DMS53 treated with DMSO at 0.1 percent for 48 hours (cell line): Measurements from ENCODE around the gene TRIM31.

Experiments
- DNase-seq: peaks from one replicate; lab custom pipeline; 2025; ENCODE audit not compliant: unreplicated experiment; lab: John Stamatoyannopoulos, UW

The TRIM31 gene, protein sequence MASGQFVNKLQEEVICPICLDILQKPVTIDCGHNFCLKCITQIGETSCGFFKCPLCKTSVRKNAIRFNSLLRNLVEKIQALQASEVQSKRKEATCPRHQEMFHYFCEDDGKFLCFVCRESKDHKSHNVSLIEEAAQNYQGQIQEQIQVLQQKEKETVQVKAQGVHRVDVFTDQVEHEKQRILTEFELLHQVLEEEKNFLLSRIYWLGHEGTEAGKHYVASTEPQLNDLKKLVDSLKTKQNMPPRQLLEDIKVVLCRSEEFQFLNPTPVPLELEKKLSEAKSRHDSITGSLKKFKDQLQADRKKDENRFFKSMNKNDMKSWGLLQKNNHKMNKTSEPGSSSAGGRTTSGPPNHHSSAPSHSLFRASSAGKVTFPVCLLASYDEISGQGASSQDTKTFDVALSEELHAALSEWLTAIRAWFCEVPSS

DNA sequence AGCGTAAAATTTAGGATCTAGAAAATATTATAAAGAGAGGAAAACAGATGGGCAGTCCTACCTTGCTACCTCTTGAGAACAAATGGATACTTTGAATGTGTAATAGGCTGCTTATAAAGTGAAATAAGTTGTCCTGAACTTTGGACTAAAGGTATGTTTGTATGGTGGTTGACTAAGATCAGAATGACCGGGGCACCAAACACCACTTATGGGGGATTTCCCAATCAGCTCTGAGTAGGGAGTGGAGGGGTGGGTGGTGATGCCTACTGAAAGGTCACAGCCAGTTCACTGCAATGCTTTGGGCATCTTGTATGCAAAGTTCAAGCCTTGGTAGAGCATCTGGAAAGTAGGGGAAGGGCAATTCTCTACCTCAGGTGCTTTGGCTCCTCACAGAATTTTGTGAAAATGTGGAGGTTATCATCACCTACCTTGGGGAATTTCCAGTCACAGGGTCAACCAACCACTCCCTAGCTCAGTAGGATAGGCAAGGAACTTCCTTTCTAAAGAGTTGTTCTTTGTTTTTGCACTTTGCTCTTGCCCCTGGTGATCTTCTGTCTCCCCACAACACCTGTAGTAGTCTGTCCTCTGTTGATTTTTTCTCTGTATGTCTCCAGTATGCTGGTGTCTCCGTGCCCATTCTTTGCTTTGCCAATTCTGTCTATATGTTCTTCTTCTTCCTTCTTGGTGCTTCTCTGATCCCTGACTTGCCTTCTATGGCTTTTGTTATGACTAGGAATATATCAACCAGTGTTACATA, at the start of gene TRIM31:
Gene TRIM31 (minus strand): TSS at position 88 of the 757 bp plus-strand sequence. CDS start 285 bp downstream, outside the sequence.
- DNase-seq: no peak

DNA sequence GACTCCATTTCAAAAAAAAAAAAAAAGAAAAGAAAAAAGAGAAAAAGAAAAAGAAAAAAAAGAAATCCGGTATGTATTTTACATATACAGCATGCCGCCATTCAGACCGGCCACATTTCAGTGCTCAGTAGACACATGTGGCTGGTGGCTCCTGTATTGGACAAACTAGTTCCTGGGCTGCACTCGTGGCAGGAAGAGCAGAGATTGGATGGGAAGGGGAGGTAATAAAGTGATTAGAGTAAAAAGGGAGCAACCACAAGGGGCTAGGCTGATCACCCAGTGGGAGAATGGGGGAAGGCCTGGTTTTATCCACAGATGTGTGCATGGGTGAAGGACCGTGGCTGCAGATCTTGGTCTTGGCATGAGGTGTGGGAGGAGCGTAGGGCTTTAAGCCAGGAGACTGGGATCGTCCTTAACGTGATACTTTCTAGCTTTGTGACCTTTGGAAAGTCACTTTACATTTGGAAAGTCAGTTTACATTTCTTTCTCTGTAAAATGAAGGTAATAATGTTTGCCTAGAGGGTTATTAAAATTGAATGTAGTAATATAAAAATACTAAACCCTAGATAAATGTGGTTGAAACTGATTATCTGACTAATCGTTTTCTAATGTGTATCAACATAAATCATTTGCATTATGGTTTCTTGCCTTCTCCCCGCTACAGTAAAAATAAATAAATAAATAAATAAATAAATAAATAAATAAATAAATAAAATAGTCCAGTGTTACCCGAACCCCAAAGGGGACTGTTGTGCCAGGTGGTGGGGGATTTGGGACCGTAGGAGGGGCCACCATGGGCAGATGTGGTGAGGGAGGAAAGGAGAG, 49.6 kb upstream of the TRIM31 start:
- DNase-seq: no peak

DNA sequence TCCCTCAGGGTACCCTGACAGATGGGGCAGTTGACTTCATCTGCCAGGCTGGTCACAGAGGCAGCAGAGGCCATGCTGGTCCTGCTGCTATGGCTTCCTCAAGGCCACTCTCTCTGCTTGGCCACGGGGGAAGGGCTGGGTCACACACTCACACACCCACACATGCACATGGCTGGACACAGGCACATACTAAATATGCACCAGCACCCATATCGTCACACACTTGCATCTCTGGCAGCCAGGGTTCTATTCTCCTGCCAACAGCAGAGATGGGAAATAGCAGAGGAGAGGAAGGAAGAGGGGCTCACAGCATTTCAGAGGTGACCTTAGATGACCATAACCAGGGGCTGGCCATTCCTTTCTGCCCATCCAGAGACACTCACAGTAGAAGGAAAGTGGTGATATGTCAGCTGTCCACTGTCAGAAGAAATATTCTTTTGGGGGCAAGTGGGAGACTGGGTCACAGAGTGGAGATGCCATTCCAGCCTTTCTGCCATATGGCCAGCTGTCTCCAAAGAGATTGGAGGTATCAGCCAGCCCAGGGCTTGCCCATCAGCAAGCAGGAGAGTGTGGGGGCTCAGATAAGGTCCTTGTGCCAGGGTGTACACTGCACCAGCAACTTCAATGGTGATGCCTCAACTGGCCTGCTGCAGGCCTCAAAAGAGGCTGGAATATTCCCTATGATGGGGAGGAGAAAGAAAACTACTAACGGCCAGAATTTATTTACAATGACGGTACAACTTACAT, 48.1 kb upstream of the TRIM31 start, which contains the start of gene TRIM10:
Gene TRIM10 (minus strand): TSS at position 427 of the 747 bp plus-strand sequence. CDS start 353 bp downstream, at position 74.
- no peak for DNase-seq

DNA sequence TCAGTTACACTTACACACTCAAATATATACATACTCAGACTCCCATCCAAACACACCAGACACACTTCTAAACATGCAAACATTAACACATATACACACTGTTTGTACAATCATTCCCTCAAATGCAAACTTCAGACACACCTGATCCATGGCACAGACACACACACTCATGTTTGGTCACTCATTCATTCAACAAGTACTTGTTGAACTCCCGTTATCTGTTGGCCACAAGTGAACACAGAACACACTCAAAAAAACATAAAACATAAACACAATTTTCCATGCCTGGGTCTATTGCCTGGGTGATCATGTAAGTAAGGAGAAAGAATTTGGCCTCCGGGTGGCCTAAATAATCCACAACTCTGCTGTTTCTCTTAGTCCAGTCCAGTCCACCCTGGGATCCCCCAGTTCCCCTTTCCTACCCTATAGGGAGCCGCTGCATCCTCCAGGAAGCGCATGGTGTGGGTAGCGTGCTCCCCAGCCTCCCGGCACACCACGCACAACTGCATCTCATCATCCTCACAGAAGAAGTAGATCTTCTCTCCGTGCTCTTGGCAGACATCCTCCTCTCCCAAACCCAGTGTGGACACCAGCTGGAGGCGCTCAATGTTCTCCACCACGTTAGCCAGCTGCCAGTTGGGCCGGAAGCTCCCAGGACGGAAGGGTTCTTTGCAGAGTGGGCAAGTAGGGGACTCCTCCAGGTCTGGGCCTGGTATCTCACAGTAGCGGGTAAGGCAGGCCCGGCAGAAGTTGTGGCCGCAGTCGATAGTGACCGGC, 47.3 kb upstream of the TRIM31 start:
- DNase-seq: no peak

DNA sequence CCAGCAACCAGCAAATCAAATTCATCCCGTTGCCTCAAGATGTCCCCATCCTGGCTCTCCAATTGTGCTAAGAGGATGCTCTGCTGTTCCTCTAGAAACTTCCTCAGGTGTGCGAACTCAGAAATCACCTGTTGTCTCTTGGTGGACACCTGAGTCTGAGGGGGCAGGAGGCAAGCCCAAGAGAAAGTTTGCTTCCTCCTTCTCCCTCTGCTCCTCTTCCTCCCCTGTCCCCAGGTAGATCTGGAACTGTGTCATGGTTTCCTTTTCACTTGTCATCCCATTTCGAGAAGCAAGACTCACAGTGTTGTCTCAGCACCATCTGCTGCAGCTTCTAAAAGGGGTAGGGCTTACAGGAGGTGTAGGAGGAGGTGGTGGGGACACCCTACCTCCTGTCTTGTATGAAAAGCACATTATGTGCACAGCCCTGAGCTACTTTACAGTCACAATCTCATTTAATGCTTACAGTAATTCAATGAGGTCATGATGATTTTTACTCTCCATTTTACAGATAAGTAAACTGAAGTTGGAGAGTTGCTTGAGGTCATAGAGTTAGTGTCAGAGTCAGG, 45.7 kb upstream of the TRIM31 start:
- DNase-seq: no peak

DNA sequence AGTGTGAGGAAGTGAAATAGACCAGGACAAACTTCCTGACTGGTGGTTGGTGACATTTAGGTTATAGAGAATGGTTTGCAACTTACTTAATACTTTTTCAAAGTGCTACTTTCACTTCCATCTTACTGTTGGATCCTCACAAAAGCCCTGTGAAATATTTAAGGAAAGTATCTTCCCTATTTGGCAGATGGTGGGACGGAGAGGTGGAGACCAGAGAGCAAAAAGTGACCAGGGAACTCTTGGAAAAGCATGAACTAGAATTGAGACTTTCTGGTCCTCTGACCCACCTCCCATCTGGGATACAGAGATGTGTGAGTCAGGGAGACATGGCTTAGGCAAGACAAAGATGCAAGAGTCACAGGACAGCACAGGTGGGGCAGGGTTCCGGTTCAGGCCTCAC, 45.1 kb upstream of the TRIM31 start:
- no peak for DNase-seq

DNA sequence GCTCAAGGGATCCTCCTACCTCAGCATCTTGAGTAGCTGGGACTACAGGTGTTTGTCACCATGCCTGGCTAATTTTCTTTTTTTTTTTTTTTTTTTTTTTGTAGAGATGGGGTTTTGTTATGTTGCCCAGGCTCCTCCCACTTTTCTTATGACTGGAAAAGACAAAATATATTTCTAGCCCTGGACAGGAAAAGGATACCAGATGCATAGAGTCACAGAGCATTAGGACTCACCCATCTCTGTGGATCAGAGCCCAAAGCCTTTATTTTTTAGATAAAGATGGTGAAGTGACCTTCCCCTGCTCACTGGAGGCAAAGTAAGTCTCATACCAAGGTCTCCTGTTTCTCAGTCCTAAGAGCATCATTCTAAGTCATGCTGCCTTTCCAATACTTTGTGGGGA, 44.7 kb upstream of the TRIM31 start:
- DNase-seq: no peak

DNA sequence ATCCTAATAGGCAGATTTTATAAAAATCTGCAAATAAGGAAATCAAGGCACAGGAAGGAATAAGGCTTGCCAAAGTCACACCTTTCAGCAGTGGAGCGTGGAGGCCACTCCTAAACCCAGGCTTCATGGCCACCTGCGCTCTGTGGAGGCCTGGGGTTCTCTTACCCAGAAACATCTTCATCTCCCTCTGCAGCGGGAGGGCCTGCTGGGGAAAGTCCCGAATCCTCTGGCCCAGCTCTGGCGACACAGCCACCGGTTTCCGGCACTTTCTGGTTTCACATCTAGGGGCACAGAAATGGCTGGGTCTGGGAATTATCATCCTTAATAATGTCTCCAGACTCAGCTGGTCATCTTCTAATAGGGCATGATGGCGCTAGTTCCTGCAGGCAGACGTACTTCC, 43.9 kb upstream of the TRIM31 start:
- DNase-seq: no peak

DNA sequence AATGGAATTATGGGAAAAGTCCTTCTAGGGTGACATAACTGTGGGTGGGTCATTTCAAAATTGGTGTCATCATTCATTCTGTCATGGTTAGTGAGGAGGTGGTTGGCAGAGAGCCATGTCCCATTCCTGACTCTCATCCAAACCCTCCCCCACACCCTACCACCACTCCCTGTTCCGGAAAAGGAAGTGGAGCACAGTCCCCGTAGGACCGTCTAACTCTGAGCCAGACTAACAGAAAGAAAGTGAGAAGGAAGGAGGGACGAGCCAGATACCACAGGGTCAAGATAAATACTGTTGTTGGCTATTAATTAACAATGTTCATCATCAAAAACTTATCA, 43.3 kb upstream of the TRIM31 start:
- no peak for DNase-seq

DNA sequence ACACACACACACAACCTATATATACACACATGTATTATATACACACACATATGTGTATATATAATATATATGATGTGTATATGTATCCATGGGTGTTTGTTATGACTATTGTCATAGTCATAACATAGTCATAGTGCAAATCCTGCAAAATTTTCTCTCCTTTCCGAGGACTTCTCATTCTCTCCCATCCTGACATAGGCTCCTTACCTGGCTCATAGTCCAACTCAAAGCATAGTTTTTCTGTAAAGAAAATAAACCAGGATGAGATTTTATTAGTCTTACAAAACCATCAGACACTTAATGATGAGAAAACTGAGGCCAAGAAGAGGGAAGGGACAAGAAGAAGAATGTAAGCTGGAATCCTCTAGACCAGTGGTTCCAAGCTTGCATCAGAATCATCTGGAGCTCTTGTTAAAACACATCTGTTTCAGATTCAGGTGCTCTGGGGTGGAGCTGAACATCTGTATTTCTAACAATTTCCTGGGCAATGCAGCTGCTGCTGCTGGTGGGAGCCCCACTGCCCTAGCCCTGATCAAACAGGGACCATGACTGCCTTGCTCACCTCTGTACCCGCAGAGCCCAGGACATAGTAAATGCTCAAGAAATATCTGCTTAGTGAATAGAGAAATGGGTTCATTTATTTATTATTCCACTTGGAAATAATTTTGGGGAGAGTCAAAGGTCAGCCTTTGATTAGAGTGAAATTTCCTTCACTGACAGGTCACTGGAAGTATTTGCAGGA, 42.8 kb upstream of the TRIM31 start:
- no peak for DNase-seq

DNA sequence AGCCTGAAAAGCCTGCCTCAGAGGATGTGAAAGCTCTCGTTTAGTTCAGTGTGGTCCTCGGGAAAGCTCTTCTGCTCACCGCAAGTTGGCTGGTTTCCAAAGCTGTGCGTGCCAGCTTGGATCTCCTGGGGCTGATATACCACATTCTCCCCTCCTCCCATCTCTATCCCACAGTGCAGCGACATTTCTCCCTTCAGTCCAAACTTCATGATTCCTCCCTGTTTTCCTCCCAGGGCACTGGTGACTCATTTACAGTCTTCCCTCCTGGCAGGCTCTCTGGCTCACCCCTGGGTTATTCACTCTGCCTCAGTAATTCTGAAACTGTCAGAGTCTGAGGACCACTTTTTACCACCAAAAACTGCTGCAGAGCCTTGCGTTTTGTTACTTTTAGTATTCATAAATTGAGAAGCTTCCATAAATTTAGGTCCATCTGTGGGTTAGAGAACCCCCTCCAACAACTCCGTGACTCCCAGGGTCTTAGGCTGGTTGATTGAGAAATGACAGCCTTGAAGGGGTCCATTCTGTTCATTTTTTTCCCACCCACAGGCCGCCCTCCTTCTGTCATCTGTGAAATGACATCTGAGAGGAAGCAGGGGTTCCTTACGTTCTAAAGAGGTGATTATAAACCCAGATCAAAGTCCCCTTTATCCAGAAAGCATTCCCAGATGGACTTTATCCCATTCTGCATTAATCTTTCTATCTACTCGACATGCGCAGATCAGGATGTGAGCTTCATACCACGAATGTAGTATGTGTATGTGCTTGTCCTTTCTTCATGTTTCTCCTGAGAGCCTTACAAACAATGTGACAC, 42.0 kb upstream of the TRIM31 start:
- DNase-seq: no peak

DNA sequence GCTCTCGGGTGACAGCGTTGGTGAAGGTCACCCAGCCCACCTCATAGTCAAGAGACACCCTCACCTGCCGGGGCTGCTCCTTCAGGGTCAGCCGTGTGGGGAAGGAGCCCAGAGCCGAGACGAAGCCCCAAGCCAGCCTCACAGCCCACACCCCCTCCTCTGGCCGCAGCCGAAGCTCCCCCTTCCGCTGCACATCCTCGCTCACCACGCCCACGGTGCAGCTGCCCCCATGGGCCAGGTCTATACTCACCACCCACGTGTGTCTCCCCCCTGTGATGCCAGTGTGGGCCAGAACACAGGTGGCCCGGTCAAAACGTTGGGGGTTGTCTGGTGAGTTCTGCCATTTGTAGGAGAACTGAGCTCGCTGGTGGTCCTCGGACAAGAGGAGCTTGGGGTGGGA, 41.2 kb upstream of the TRIM31 start:
- no peak for DNase-seq

DNA sequence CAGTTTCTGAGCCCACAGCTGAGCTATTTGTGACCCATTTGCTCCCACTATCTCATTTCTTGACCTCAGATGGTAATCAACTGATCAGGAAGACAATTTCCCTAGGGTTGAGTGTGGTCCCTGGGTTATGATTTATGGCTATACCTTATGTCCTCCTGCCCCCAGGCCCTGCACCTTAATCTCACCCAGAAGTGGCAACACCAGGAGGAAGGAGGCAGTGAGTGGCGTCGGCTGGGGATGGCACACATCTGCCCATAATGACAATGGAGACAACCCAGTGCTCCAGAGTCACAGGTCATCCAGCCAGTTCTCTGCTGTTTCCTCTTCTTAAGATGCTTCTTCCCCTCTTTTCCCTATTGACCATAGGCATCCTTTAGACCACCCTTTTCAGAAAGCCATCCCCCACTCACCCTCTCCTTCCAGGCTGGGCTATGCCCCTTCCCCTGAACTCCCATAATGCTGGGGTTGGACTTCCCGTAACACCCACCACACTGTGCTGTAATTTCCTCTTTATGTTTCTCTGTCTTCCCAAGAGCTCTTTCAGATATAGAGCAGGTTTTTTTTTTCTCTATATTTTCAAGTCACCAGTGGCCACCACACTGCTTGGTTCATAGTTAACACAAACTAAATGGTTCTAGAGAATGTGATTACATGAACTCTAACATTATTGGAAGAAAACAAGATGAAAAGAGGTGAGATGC, 40.2 kb upstream of the TRIM31 start:
- DNase-seq: no peak

DNA sequence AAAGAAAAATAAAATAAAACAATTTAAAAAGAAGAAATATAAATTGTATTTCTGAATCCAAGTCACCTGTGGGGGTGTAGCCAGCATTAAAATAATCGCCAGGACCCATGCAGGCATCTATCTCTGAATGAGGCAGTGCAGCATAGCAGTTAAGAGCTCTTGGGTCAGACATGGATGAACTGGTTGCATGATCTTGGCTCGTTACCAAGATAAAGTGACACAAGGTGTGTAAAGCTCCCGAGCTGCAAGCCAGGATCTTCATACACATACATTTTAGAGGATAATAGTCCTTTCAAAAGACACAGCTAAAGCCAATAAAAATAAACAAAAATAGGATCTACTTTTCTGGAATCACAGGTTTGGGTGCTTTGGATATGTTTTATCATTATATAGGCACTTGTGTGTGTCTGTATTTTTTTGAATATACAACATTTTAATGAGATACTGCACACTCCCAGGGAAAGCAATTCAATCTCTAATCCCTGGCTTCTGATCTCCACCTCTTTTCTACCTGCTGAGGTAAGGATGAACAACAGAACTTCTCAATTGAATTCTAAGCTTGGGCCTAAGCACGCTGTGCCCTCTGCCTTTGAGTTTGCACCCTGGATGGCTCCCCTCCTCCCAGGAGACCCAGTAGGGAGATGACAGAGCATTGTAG, 39.3 kb upstream of the TRIM31 start:
- DNase-seq: no peak

DNA sequence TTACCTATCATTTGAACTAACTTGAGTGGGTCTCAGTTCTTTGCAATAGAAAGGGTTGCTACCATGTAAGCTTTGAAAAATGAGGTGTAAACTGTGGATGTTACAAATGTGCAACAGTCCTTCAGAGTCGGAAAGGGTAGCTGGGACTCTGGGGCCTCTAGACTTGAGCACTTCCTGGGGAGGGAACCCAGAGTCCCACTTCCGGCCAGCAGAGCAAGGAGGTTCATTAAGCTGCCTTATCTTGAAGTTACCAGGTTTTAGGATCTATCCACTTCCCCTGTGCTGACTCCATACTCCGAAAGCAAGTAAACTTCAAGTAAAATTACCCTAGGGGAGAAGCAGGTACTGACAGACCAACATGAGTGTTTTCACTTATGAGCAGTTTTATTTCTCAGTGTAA, 38.7 kb upstream of the TRIM31 start:
- DNase-seq: no peak

DNA sequence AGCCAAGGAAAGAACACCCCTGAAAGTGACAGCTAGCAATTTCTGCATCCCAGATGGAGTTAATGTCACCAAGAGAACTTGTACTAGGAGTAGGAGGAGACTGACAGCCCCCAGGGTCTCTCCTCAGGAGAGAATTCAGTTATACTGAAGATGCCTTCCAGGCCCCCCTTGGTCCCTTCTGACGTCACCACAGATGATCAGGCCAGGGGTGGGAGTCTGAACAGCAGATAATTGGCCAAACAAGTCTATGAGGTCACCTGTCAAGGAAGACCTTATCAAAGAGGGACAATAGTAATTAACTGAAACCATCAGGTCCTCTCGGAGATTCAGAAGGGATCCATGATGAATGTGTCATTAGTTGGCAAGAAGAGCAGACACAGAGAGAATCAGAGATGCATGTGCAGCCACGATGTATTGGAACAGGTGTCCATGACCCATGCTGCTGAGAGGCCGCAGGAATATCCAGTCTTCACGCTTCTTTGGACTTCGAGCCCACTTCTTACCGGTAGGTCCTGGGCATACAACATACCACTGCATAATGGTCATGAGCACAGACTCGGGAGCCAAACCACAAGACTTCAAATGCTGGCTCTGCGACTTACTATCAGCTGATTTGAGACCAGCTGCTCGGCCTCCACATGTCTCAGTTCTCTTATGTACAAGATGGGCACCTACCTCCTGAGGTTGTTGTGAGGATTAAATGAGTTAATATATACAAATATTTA, 37.9 kb upstream of the TRIM31 start:
- no peak for DNase-seq
